Measurements from ENCODE around the gene EPHA5. TPM values are rescaled to one million over a fixed set of nuclear protein-coding genes. Genes with fewer than 3 reads are reported as not detected.

Gene EPHA5
- total RNA-seq, 1 donor from 2014 or later = 1.6 TPM

- peaks cover 27% of the 10 kb centered on the region for H3K27me3 Mint-ChIP-seq (ENCODE audit: low read depth)
- H3K9me3 Mint-ChIP-seq (ENCODE audit: low read depth) = no peaks in the 10 kb centered on the region
- H3K4me1 Mint-ChIP-seq (ENCODE audit: low read depth) = peaks cover 46% of the 10 kb centered on the region
- H3K27ac Mint-ChIP-seq (ENCODE audit: unreplicated experiment) = no peak overlapping the region
- H3K36me3 Mint-ChIP-seq (ENCODE audit: low read depth) = peaks cover 2% of the 10 kb centered on the region
- no peak for DNase-seq (ENCODE audit: low spot score)
- TF ChIP-seq, protein P1, sequence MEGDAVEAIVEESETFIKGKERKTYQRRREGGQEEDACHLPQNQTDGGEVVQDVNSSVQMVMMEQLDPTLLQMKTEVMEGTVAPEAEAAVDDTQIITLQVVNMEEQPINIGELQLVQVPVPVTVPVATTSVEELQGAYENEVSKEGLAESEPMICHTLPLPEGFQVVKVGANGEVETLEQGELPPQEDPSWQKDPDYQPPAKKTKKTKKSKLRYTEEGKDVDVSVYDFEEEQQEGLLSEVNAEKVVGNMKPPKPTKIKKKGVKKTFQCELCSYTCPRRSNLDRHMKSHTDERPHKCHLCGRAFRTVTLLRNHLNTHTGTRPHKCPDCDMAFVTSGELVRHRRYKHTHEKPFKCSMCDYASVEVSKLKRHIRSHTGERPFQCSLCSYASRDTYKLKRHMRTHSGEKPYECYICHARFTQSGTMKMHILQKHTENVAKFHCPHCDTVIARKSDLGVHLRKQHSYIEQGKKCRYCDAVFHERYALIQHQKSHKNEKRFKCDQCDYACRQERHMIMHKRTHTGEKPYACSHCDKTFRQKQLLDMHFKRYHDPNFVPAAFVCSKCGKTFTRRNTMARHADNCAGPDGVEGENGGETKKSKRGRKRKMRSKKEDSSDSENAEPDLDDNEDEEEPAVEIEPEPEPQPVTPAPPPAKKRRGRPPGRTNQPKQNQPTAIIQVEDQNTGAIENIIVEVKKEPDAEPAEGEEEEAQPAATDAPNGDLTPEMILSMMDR (IDR thresholded peaks at IDR 0.05) = no peak
- H3K4me3 Mint-ChIP-seq (ENCODE audit: unreplicated experiment) = peak overlapping the region; percentile 69
Observed at GRCh38 chr4:65670020-65670330, 314 bp downstream of the EPHA5 start.

DNA sequence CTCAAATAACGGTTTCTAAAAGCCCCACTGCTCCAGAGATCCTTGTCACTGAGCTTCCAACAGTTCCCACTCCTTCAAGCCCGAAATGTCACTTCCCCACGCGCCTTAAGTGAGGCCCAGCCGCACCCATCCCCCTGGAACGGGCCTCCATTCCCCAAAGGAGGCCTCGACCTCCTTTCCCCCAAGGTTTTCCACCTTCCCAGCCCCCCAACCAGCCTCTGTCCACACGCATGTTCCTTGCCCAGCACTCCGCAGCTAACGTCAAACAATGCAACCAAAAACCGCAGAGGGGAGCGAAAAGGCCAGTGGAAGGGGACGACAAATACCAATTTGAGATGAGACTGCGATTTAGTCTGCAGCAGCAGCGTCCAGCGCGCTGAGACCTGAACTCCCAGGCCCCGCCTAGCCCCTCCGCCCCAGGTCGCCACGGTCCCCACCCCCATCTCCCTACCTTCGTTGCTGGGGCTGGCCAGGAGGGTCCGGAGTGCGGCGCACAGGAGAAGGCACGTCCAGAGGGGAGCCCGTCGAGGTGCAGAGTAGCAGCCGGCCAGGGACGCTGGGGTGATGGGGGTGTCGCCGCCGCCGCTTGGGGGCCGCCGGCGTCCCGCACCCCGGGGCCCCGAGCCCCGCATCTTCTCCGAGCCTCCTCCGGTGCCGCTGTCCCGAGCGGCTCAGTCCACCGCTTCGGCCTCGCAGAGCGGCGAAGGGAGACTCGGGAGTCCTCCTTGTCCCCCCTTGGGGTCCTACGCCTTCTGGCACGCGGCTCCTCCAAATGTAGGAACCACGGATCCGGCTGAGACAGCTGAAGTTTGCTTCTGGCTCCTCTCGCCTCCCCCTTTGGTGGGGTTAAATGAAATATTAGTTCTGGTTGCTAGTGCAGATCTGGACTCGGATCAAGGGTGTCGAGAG, 924 bp downstream of the EPHA5 start:
- Mint-ChIP-seq H3K36me3 (ENCODE audit: low read depth) (peaks cover 2% of the 10 kb centered on the region), H3K27ac (ENCODE audit: unreplicated experiment) (no peak overlapping the region), H3K4me3 (ENCODE audit: unreplicated experiment) (peak overlapping the region; percentile 73), H3K9me3 (ENCODE audit: low read depth) (no peaks in the 10 kb centered on the region), H3K27me3 (ENCODE audit: low read depth) (peaks cover 27% of the 10 kb centered on the region), H3K4me1 (ENCODE audit: low read depth) (peaks cover 46% of the 10 kb centered on the region)
- peak; percentile 70 for DNase-seq (ENCODE audit: low spot score)
- TF ChIP-seq, protein P1 (IDR thresholded peaks at IDR 0.05) = no peak

DNA sequence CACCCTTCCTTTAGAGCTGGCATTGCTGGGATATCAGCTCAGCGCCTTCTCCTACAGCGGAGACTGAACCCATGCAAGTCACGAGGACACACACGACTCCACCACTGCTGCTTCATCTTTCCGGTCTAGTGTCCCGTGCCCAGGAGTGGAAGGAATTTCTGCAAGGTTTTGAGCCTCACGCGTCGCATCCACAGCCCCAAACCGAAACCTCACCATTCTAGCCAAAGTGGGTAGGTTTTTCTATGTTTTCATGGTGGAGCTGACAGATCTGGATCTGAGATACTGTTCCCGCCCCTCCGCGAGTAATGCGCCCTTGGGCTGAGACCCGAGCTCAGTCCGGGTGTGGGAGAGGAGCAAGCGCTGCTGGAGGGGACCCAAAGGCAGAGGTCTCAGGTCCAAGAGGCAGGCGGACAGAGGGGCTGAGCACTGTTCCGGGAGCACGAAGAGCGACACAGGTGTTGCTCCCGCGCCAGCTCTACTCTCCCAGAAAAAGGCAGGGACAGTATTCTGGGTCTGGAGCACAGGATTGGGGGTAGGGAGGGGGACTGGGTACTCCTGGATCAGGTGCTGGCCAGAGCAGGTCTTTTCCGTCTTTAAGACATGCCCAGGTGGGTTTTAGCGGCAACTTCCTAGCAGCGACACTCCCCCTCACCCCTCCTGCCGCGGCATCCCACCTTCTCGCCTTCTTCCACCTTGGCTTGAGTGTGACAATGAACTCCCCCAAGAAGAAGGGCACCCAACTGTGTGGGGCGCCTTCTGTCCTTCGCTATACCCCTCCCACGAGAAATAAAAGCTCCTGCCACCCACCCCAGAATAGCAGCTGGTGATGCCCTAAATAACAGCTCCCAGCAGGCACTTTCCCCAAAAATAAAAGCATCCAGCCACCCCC, 1.8 kb downstream of the EPHA5 start:
- Mint-ChIP-seq H3K36me3 (ENCODE audit: low read depth) (peaks cover 2% of the 10 kb centered on the region), H3K27ac (ENCODE audit: unreplicated experiment) (peak overlapping the region; percentile 6), H3K4me3 (ENCODE audit: unreplicated experiment) (peak overlapping the region; percentile 73), H3K4me1 (ENCODE audit: low read depth) (peaks cover 46% of the 10 kb centered on the region), H3K9me3 (ENCODE audit: low read depth) (no peaks in the 10 kb centered on the region), H3K27me3 (ENCODE audit: low read depth) (peaks cover 25% of the 10 kb centered on the region)
- DNase-seq (ENCODE audit: low spot score) = peak; percentile 75
- TF ChIP-seq, protein P1 (IDR thresholded peaks at IDR 0.05) = no peak

DNA sequence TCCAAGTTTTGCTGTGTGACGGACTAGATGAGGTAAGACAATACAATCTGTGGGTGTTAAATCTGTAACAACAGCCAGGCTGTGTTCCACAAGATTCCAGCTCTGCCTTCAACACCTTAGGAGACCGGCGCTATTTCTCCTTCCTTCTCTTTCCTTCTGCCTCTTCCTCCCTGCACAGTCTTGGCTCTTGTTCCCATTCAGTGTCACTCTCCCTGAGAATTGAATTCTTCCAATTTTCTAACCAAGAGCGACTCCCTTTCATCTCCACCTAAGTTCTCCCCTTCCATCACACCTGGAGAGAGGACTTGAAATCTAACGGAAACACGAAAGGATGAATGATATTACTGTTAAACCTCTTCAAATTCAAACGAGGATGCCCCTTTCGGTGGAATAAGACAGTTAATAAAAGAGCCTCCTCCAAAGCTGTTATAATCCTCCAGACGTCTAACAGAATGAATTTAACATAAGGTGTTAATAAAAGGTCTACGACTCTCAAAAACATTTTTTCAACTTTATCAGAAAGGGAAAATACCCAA, 2.7 kb downstream of the EPHA5 start:
- no peak overlapping the region for H3K27ac Mint-ChIP-seq (ENCODE audit: unreplicated experiment)
- peaks cover 26% of the 10 kb centered on the region for H3K27me3 Mint-ChIP-seq (ENCODE audit: low read depth)
- H3K9me3 Mint-ChIP-seq (ENCODE audit: low read depth) = no peaks in the 10 kb centered on the region
- H3K4me1 Mint-ChIP-seq (ENCODE audit: low read depth) = peaks cover 46% of the 10 kb centered on the region
- TF ChIP-seq, protein P1 (IDR thresholded peaks at IDR 0.05) = peak; percentile 21
- H3K36me3 Mint-ChIP-seq (ENCODE audit: low read depth) = peaks cover 2% of the 10 kb centered on the region
- H3K4me3 Mint-ChIP-seq (ENCODE audit: unreplicated experiment) = peak overlapping the region; percentile 73
- no peak for DNase-seq (ENCODE audit: low spot score)
